ENCODE data around the gene NEK3.
"Not testable (repeated sequence)": the region's sequence is repeated elsewhere in the genome, so short reads cannot be mapped to it uniquely, and the experiment has no call there.

GRCh38 chr13:52181316-52181954, 22.0 kb upstream of the NEK3 start:
- not testable (repeated sequence) for TF ChIP-seq CTCF, POLR2A (IDR thresholded peaks at IDR 0.05)

All from adrenal gland (tissue), 5 donors.